Measurements from ENCODE around the gene PTPRE.

PTPRE gene

DNA sequence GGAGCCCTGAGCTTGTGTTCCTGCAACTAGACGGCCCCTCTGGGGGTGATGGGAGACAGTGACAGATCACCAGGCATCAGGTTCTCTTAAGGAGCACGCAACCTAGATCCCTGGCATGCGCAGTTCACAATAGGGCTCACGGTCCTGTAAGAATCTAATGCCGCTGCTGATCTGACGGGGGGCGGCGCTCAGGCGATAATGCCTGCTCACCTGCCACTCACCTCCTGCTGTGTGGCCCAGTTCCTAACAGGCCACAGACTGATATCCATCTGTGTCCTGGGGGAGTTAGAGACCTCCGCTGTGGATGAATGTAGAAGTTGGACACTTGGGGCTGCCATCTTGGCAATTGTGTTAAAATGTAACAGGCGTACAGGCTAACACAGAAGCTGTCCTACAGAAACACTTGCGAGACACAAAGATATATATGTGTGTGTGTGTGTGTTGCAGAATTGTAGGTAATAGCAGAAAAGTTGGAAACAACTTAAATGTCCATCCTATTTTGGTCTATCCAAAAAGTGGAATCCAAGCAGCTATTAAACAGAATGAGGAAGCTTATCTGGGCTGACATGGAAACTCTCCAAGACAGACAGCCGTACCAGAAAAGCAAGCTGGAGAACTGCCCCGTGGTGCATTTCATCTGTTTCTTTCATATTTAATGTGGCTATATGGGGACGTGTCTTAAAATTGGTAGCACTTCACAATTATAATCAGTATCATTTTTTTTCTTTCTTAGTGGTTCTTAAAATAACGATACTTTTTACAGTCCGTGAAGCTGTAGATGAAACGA is 136.5 kb downstream of the PTPRE start:
- 75 to 82% methylated on average over 15 to 18 of the region's 18 CpGs for WGBS, 2 experiments
- Histone ChIP-seq H3K4me1 (ENCODE audit: control insufficient read depth, insufficient read depth, low read length) (no peaks in the 10 kb centered on the region), H3K36me3 (ENCODE audit: control insufficient read depth, insufficient read depth, low read length) (no peaks in the 10 kb centered on the region), H3K4me3 (ENCODE audit: insufficient read depth, low read depth, low read length) (no peak overlapping the region), H3K9me3 (ENCODE audit: control insufficient read depth, low read length) (no peaks in the 10 kb centered on the region), H3K27me3 (ENCODE audit: control insufficient read depth, insufficient read depth, low read length, poor library complexity, severe bottlenecking) (no peaks in the 10 kb centered on the region), H3K27ac (ENCODE audit: insufficient read depth, low read depth, low read length, poor library complexity, severe bottlenecking) (no peak overlapping the region)

DNA sequence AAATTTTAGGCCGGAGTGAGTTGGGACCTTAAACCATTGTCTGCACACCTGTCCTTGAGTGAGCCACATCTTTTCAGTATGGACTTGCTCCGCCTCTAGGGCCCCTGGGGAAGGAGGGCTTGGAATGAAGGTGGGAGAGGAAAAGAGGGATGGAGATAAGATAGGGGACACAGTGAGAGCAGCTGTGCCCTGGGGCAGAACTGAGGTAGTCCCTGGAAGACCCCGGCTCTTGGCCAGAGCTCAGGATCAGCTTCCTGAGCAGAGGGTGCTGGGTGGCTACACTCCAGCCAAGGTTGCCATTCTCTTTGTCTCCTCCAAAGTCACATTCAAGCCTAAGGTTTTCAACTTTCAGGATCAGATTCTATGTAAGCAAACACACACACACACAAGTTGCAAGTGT is 137.3 kb downstream of the PTPRE start:
- Histone ChIP-seq H3K9me3 (ENCODE audit: control insufficient read depth, low read length) (no peaks in the 10 kb centered on the region), H3K27ac (ENCODE audit: insufficient read depth, low read depth, low read length, poor library complexity, severe bottlenecking) (no peak overlapping the region), H3K27me3 (ENCODE audit: control insufficient read depth, insufficient read depth, low read length, poor library complexity, severe bottlenecking) (no peaks in the 10 kb centered on the region), H3K4me1 (ENCODE audit: control insufficient read depth, insufficient read depth, low read length) (no peaks in the 10 kb centered on the region), H3K36me3 (ENCODE audit: control insufficient read depth, insufficient read depth, low read length) (no peaks in the 10 kb centered on the region), H3K4me3 (ENCODE audit: insufficient read depth, low read depth, low read length) (no peak overlapping the region)
- 92 to 93% methylated on average over 3 of the region's 3 CpGs for WGBS, 2 experiments

DNA sequence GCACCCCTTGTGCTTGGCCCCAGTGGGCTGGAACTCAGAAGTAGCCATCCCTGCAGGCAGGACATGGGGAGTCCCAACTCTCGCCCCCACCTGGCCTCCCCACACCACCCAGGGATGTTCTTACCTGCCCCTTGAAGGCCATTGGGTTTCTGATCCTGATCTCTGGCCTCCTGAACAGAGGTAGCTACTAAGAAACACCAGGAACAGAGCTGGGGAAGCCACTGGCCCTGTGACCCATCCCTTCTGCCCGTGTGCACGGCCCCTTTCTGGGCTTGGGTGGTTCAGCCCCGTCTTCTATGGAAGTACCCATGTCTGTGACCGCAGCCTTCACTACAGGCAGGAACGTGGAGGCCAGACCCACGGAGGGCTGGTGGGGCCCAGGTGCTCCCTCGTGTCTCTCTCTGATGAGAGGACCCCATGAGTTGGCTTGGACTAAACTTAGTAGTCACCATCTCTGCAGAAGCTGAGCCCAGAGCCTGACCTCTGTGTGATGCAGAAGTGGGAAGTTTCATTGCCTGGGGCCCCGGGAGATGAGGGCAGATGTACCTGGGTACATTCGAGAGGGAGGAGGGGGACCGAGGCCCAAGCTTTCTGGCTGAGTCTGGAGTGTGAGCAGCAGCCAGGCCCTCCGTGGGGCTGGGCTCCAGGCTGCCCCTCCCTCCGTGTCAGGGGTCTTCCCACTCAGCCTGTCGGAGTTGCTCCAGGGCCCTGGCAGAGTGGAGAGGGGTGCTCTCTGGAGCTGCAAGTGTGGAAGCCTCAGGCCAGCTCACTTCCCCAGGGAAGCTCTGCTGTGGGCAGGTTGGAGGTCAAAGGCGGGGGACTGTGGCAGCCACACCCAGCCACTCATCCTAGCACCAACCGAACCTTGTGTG is 138.3 kb downstream of the PTPRE start:
- Histone ChIP-seq H3K4me3 (ENCODE audit: insufficient read depth, low read depth, low read length) (no peak overlapping the region), H3K36me3 (ENCODE audit: control insufficient read depth, insufficient read depth, low read length) (no peaks in the 10 kb centered on the region), H3K4me1 (ENCODE audit: control insufficient read depth, insufficient read depth, low read length) (no peaks in the 10 kb centered on the region), H3K27me3 (ENCODE audit: control insufficient read depth, insufficient read depth, low read length, poor library complexity, severe bottlenecking) (no peaks in the 10 kb centered on the region), H3K27ac (ENCODE audit: insufficient read depth, low read depth, low read length, poor library complexity, severe bottlenecking) (no peak overlapping the region), H3K9me3 (ENCODE audit: control insufficient read depth, low read length) (no peaks in the 10 kb centered on the region)
- WGBS, 2 experiments, result 92 to 94% methylated on average over 16 of the region's 16 CpGs

DNA sequence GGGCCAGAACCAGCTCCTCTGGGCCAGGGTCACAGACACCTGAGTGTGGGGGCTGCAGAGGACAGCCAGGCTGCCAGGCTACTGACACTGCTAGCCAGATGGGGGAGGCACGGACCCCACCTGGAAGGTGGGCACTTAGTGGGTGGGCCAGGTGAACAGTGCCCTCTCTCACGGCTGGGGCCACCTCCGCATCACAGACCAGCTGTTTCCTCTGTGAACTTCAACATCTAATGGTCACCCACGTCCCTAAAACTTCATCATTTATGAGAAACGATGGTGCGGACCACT is 138.9 kb downstream of the PTPRE start:
- H3K36me3 ChIP-seq (ENCODE audit: control insufficient read depth, insufficient read depth, low read length), result no peaks in the 10 kb centered on the region
- no peaks in the 10 kb centered on the region for H3K27me3 ChIP-seq (ENCODE audit: control insufficient read depth, insufficient read depth, low read length, poor library complexity, severe bottlenecking)
- no peaks in the 10 kb centered on the region for H3K4me1 ChIP-seq (ENCODE audit: control insufficient read depth, insufficient read depth, low read length)
- no peak overlapping the region for H3K4me3 ChIP-seq (ENCODE audit: insufficient read depth, low read depth, low read length)
- no peaks in the 10 kb centered on the region for H3K9me3 ChIP-seq (ENCODE audit: control insufficient read depth, low read length)
- WGBS, 2 experiments, result 94 to 95% methylated on average over 6 of the region's 6 CpGs
- no peak overlapping the region for H3K27ac ChIP-seq (ENCODE audit: insufficient read depth, low read depth, low read length, poor library complexity, severe bottlenecking)

DNA sequence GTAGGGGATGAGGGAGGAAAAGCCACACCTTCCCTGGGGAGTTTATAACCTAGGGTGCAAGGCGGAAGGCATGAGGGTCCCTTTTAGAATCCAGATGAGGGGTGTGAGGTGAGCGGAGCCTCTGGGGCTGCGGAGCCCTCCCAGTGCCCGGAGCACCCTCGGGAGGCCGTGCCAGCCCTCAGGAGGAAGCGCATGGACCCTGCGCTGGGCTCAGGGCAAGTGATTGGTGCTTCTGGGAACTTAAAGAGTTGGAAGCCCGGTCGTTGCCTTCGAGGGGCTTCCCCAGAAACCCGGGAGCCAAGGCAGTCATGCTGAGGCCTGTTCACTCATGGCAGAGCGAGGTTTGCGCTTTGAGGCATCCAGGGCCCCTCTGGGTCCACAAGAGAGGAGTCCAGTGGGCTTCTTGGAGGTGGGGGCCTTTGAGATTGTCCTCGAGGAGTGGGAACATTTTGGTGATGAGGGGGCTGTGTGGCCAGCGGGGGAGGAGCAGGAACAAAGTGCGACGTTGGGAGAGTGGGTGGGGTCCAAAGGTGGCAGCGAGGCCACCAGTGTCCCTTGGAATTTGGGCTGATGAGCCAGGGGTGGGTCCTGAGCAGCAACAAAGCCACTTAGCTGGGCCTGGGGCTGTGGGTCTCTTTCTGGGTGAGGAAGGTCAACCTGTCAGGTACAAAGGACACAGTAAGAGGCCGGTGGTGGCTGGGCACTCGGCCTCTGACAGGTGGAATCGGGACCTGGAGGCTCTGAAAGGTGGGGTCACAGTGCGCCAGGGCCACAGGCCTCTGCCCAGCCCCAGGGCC is 139.5 kb downstream of the PTPRE start:
- WGBS, 2 experiments, result 90 to 91% methylated on average over 23 of the region's 23 CpGs
- no peaks in the 10 kb centered on the region for H3K9me3 ChIP-seq (ENCODE audit: control insufficient read depth, low read length)
- H3K4me1 ChIP-seq (ENCODE audit: control insufficient read depth, insufficient read depth, low read length), result no peaks in the 10 kb centered on the region
- H3K27me3 ChIP-seq (ENCODE audit: control insufficient read depth, insufficient read depth, low read length, poor library complexity, severe bottlenecking), result no peaks in the 10 kb centered on the region
- H3K27ac ChIP-seq (ENCODE audit: insufficient read depth, low read depth, low read length, poor library complexity, severe bottlenecking), result no peak overlapping the region
- H3K36me3 ChIP-seq (ENCODE audit: control insufficient read depth, insufficient read depth, low read length), result no peaks in the 10 kb centered on the region
- H3K4me3 ChIP-seq (ENCODE audit: insufficient read depth, low read depth, low read length), result no peak overlapping the region

DNA sequence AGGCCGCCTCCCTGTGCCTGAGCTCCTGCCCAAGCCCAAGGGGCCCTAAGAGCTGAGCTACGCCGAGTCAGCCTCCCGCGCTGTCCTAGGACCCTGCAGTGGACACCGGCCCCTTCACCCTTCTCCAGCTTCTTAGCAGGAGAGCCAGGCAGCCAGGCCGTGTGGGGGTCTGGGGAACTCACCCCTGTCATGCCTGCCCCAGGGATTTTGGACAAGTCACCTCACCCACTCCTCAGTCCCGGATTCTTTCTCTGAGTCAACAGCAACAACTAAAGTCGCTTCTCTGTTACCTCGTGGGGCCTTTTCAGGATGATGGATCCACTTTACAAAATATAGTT is 140.0 kb downstream of the PTPRE start:
- Histone ChIP-seq H3K27ac (ENCODE audit: insufficient read depth, low read depth, low read length, poor library complexity, severe bottlenecking) (no peak overlapping the region), H3K36me3 (ENCODE audit: control insufficient read depth, insufficient read depth, low read length) (no peaks in the 10 kb centered on the region), H3K27me3 (ENCODE audit: control insufficient read depth, insufficient read depth, low read length, poor library complexity, severe bottlenecking) (no peaks in the 10 kb centered on the region), H3K4me3 (ENCODE audit: insufficient read depth, low read depth, low read length) (no peak overlapping the region), H3K9me3 (ENCODE audit: control insufficient read depth, low read length) (no peaks in the 10 kb centered on the region), H3K4me1 (ENCODE audit: control insufficient read depth, insufficient read depth, low read length) (no peaks in the 10 kb centered on the region)
- 89 to 93% methylated on average over 10 of the region's 10 CpGs for WGBS, 2 experiments

DNA sequence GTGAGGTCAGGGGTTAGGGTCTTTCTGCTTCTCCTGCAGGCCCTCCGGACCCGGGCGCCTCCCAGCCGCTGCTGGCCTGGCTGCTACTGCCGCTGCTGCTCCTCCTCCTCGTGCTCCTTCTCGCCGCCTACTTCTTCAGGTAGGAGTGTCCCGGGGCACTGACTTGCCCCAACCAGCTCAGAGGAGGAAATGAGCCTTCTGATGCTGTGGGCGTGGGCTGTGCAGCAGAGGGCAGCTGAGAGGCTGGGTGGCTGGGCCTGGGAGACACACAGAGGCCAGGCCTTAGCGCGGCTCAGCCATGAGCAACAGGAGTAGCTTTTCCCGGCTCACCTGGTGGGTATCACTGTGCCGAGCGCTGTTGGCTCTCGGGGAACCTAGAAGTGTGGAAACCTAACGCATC is 140.4 kb downstream of the PTPRE start:
- H3K4me1 ChIP-seq (ENCODE audit: control insufficient read depth, insufficient read depth, low read length), result no peaks in the 10 kb centered on the region
- H3K4me3 ChIP-seq (ENCODE audit: insufficient read depth, low read depth, low read length), result no peak overlapping the region
- no peaks in the 10 kb centered on the region for H3K27me3 ChIP-seq (ENCODE audit: control insufficient read depth, insufficient read depth, low read length, poor library complexity, severe bottlenecking)
- WGBS, 2 experiments, result 49 to 57% methylated on average over 17 of the region's 17 CpGs
- H3K9me3 ChIP-seq (ENCODE audit: control insufficient read depth, low read length), result no peaks in the 10 kb centered on the region
- no peak overlapping the region for H3K27ac ChIP-seq (ENCODE audit: insufficient read depth, low read depth, low read length, poor library complexity, severe bottlenecking)
- H3K36me3 ChIP-seq (ENCODE audit: control insufficient read depth, insufficient read depth, low read length), result no peaks in the 10 kb centered on the region

DNA sequence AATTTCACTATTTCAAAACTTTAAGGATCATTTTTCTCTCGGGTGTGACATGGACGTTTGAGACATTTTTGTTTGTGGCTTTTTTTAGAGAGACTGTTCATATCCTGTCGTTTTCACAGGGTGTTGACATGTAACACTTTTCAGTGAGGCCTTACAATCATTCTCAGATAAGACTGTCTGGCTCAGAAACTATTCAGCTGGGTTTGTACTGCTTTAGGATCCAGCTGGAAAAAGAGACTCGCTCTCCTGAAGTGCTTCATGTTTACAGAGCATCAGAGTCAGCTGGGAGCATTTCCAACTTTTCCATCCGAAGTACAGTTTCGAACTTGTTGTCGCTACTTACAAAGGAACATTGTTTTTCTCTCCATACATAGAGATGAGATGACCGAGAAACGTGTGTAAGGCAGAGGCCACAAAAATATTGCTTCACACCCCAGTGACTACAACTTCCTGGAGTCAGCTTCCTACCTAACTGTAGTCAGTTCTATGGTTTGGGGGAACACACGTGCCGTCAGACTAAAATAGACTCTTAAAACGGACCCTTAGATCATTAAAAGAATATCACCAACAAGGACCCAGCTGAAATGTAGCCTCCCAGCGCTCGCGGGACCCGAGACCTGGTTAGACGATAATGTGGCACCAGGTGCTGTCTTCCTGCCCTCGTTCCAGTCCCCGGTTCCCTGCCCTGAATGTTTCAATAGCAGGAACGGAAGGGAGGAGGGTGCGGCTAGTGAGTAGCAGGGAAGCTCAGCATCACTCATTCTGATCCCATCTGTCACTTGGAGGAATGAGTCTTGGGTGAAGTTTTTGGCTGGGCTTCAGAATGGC is 141.3 kb downstream of the PTPRE start:
- WGBS, 2 experiments, result 92 to 94% methylated on average over 21 of the region's 21 CpGs
- Histone ChIP-seq H3K27me3 (ENCODE audit: control insufficient read depth, insufficient read depth, low read length, poor library complexity, severe bottlenecking) (no peaks in the 10 kb centered on the region), H3K4me3 (ENCODE audit: insufficient read depth, low read depth, low read length) (no peak overlapping the region), H3K36me3 (ENCODE audit: control insufficient read depth, insufficient read depth, low read length) (no peaks in the 10 kb centered on the region), H3K4me1 (ENCODE audit: control insufficient read depth, insufficient read depth, low read length) (no peaks in the 10 kb centered on the region), H3K9me3 (ENCODE audit: control insufficient read depth, low read length) (no peaks in the 10 kb centered on the region), H3K27ac (ENCODE audit: insufficient read depth, low read depth, low read length, poor library complexity, severe bottlenecking) (no peak overlapping the region)

DNA sequence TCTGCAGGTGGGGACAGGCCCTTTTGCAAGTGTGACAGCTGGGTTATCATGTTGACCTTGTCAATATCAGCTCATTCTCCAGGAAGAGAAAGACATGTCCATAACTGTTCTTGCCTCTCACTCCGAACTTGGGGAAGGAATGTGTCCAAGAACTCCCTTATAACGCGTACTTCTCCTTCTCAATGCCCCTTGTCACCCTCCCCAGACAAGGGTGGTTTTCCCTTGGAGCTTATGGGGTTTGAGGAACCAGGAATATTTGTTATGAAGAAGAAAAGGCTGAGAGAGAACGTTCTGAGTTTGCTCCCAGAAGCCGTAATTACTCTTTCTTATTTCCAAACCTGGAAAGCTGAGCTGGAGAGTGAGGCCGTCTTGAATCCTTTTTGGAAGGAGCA is 141.9 kb downstream of the PTPRE start:
- H3K4me1 ChIP-seq (ENCODE audit: control insufficient read depth, insufficient read depth, low read length), result no peaks in the 10 kb centered on the region
- no peaks in the 10 kb centered on the region for H3K36me3 ChIP-seq (ENCODE audit: control insufficient read depth, insufficient read depth, low read length)
- H3K4me3 ChIP-seq (ENCODE audit: insufficient read depth, low read depth, low read length), result no peak overlapping the region
- no peaks in the 10 kb centered on the region for H3K9me3 ChIP-seq (ENCODE audit: control insufficient read depth, low read length)
- H3K27ac ChIP-seq (ENCODE audit: insufficient read depth, low read depth, low read length, poor library complexity, severe bottlenecking), result no peak overlapping the region
- 90 to 93% methylated on average over 6 of the region's 6 CpGs for WGBS, 2 experiments
- no peaks in the 10 kb centered on the region for H3K27me3 ChIP-seq (ENCODE audit: control insufficient read depth, insufficient read depth, low read length, poor library complexity, severe bottlenecking)

All from ectodermal cell (in vitro differentiated cells).